ENCODE results near the gene PPFIA3. TPM values are rescaled to one million over a fixed set of nuclear protein-coding genes. Genes with fewer than 3 reads are reported as not detected.

The PPFIA3 gene
- total and polyA plus RNA-seq, 8 donors, result 4.1 to 39.7 (median 6.7) TPM

GRCh38 chr19:49188626-49189200, 69.4 kb downstream of the PPFIA3 start:
- no peak for TF ChIP-seq CTCF (IDR thresholded peaks at IDR 0.05)
- no peaks in the 10 kb centered on the region for H3K36me3 ChIP-seq

GRCh38 chr19:49189259-49189658, 69.9 kb downstream of the PPFIA3 start:
- FAIRE-seq (no peak), DNase-seq (no peak), ATAC-seq (no peak)
- no peaks in the 10 kb centered on the region for H3K4me1 ChIP-seq
- no peak for TF ChIP-seq CTCF (IDR thresholded peaks at IDR 0.05)
- H3K36me3 ChIP-seq, result no peaks in the 10 kb centered on the region
- intact Hi-C loops (cut with DNase I), result no loop called here
- 90 to 93% methylated on average over 5 of the region's 5 CpGs for WGBS, 2 donors
- no peaks in the 10 kb centered on the region for H3K9me3 ChIP-seq
- H3K27ac ChIP-seq, result no peak overlapping the region
- H3K27me3 ChIP-seq, result no peaks in the 10 kb centered on the region
- no peak overlapping the region for H3K4me3 ChIP-seq

More at GRCh38 chr19:49188626-49189200, 69.4 kb downstream of the PPFIA3 start:
- H3K4me3 ChIP-seq, result no peak overlapping the region
- H3K9me3 ChIP-seq, result no peaks in the 10 kb centered on the region
- no peak for DNase-seq
- no peaks in the 10 kb centered on the region for H3K4me1 ChIP-seq
- intact Hi-C loops (cut with DNase I), result no loop called here
- H3K27me3 ChIP-seq, result no peaks in the 10 kb centered on the region
- 91 to 92% methylated on average over 21 of the region's 21 CpGs for WGBS, 2 donors
- no peak for ATAC-seq
- no peak for FAIRE-seq
- H3K27ac ChIP-seq, result no peak overlapping the region

- no peak for TF ChIP-seq CTCF (IDR thresholded peaks at IDR 0.05)
- intact Hi-C loops (cut with DNase I), result no loop called here
- no peak overlapping the region for H3K4me3 ChIP-seq
- DNase-seq (no peak), ATAC-seq (no peak), FAIRE-seq (no peak)
- H3K36me3 ChIP-seq, result no peaks in the 10 kb centered on the region
- H3K27me3 ChIP-seq, result no peaks in the 10 kb centered on the region
- H3K9me3 ChIP-seq, result no peaks in the 10 kb centered on the region
- no peak overlapping the region for H3K27ac ChIP-seq
- 94% methylated on average over 3 of the region's 3 CpGs for WGBS, 2 donors
- no peaks in the 10 kb centered on the region for H3K4me1 ChIP-seq
Measured at GRCh38 chr19:49190781-49191180, 71.4 kb downstream of the PPFIA3 start.

- no peak overlapping the region for H3K4me3 ChIP-seq
- FAIRE-seq, result no peak
- no peak for TF ChIP-seq CTCF (IDR thresholded peaks at IDR 0.05)
Measured at GRCh38 chr19:49193822-49194394, 74.6 kb downstream of the PPFIA3 start.

GRCh38 chr19:49194408-49194807, 75.1 kb downstream of the PPFIA3 start:
- FAIRE-seq (no peak), ATAC-seq (no peak), DNase-seq (no peak)
- Histone ChIP-seq H3K4me3 (no peak overlapping the region), H3K36me3 (no peaks in the 10 kb centered on the region), H3K9me3 (no peaks in the 10 kb centered on the region), H3K27me3 (no peaks in the 10 kb centered on the region), H3K27ac (no peak overlapping the region), H3K4me1 (no peaks in the 10 kb centered on the region)
- 88 to 90% methylated on average over 4 of the region's 4 CpGs for WGBS, 2 donors
- intact Hi-C loops (cut with DNase I), result no loop called here
- no peak for TF ChIP-seq CTCF (IDR thresholded peaks at IDR 0.05)

More at GRCh38 chr19:49193822-49194394, 74.6 kb downstream of the PPFIA3 start:
- 92 to 95% methylated on average over 6 of the region's 6 CpGs for WGBS, 2 donors
- ATAC-seq, result no peak
- no peaks in the 10 kb centered on the region for H3K9me3 ChIP-seq
- H3K27ac ChIP-seq, result no peak overlapping the region
- no peaks in the 10 kb centered on the region for H3K27me3 ChIP-seq
- no peak for DNase-seq
- H3K36me3 ChIP-seq, result no peaks in the 10 kb centered on the region
- no peaks in the 10 kb centered on the region for H3K4me1 ChIP-seq
- intact Hi-C loops (cut with DNase I), result no loop called here
